Erythroblast (primary cell): ENCODE results near the gene CDH13.

Experiments
- GATA1 ChIP-seq: IDR thresholded peaks from 2 replicates; pipeline ENCODE4 v1.6.1; 2011; ENCODE audit warnings: low read depth, mild to moderate bottlenecking, control low read depth, low read length, moderate library complexity
- POLR2A ChIP-seq: IDR thresholded peaks from 2 replicates; pipeline ENCODE4 v1.6.1; 2011; ENCODE audit warnings: mild to moderate bottlenecking, low read length

GRCh38 chr16:82665025-82665424, 38.3 kb downstream of the CDH13 start:
- TF ChIP-seq POLR2A: no peak
- TF ChIP-seq GATA1: no peak
